ENCODE measurements around the gene CHN2. TPM values are rescaled to one million over a fixed set of nuclear protein-coding genes. Genes with fewer than 3 reads are reported as not detected.

The CHN2 gene
- total RNA-seq, 1 experiment from 2014 or later: 2.1 TPM

DNA sequence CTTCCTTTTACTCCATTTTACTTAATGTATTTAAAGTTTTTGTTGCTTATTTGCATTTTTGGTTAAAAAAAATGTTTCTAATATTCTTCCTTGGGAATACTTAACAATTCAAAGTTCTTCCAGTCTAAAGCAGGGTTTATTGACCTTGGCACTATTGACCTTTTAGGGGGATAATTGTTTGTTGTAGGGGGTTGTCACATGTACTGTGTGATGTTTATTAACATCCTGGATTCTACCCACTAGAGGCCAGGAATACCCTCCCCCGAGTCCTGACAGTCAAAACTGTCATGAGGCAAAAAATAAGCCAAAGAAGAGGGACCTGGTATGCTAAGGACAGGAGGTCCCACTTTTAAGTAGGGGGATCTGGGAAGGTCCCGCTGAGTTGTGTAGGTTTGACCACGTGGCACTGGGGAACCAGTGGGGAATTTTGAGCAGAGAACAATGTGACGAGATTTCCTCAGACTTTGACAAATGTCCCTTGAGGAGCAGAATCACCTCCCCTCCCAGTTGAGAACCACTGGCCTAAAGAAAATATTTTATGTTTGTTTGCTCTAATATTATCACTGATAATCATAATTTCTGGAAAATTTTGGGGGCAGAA lies 190.7 kb downstream of the CHN2 start:
- no peak overlapping the region for H2AFZ ChIP-seq (ENCODE audit: low read depth, low read length, poor library complexity, severe bottlenecking)
- H3K36me3 ChIP-seq (ENCODE audit: control insufficient read depth in 1 of 2, insufficient read depth in 2 of 2, low read length in 2 of 2): no peaks in the 10 kb centered on the region
- CTCF ChIA-PET: no interaction called here
- no peak for DNase-seq (ENCODE audit: low read depth, low spot score)
- H3K9ac ChIP-seq (ENCODE audit: low read length): no peak overlapping the region
- no peaks in the 10 kb centered on the region for H4K20me1 ChIP-seq (ENCODE audit: insufficient read depth)
- TF ChIP-seq, protein P1, sequence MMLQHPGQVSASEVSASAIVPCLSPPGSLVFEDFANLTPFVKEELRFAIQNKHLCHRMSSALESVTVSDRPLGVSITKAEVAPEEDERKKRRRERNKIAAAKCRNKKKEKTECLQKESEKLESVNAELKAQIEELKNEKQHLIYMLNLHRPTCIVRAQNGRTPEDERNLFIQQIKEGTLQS (IDR thresholded peaks at IDR 0.05): no peak
- TF ChIP-seq SRF (IDR thresholded peaks at IDR 0.05; ENCODE audit: low read depth) (no peak), SP1 (IDR thresholded peaks at IDR 0.05; ENCODE audit: low read depth) (no peak), TCF7L2 (IDR thresholded peaks at IDR 0.05; ENCODE audit: borderline replicate concordance, extremely low read depth, insufficient read depth, insufficient read length) (no peak), CEBPB (IDR thresholded peaks at IDR 0.05; ENCODE audit: low read depth) (no peak), ZNF274 (IDR thresholded peaks at IDR 0.05; ENCODE audit: low read depth, low read length) (no peak)
- TF ChIP-seq, protein P2, sequence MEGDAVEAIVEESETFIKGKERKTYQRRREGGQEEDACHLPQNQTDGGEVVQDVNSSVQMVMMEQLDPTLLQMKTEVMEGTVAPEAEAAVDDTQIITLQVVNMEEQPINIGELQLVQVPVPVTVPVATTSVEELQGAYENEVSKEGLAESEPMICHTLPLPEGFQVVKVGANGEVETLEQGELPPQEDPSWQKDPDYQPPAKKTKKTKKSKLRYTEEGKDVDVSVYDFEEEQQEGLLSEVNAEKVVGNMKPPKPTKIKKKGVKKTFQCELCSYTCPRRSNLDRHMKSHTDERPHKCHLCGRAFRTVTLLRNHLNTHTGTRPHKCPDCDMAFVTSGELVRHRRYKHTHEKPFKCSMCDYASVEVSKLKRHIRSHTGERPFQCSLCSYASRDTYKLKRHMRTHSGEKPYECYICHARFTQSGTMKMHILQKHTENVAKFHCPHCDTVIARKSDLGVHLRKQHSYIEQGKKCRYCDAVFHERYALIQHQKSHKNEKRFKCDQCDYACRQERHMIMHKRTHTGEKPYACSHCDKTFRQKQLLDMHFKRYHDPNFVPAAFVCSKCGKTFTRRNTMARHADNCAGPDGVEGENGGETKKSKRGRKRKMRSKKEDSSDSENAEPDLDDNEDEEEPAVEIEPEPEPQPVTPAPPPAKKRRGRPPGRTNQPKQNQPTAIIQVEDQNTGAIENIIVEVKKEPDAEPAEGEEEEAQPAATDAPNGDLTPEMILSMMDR (IDR thresholded peaks at IDR 0.05 in 2 of 3, conservative IDR thresholded peaks at IDR 0.05 in 1 of 3; ENCODE audit: borderline replicate concordance in 1 of 3, insufficient read depth in 1 of 3, low read depth in 2 of 3, low read length in 2 of 3): no peak
- H3K4me2 ChIP-seq (ENCODE audit: low read length): no peak overlapping the region
- H3K9me2 ChIP-seq (ENCODE audit: insufficient read depth): no peaks in the 10 kb centered on the region
- RAD21 ChIA-PET (ENCODE audit: low non-redundant PET in 1 of 2, low total read pairs in 2 of 2, uncharacterized antibody in 2 of 2, unreplicated experiment in 2 of 2): no interaction called here
- H3K79me2 ChIP-seq (ENCODE audit: insufficient read depth, low read length): no peaks in the 10 kb centered on the region
- H3K4me1 ChIP-seq (ENCODE audit: control insufficient read depth in 1 of 2, insufficient read depth in 2 of 2, low read length in 2 of 2): no peaks in the 10 kb centered on the region
- BruUV-seq (replicated peaks): no TSS peak
- intact Hi-C loops (cut with micrococcal nuclease): no loop called here
- H3K9me3 ChIP-seq (ENCODE audit: control insufficient read depth in 1 of 2, insufficient read depth in 1 of 2, low read depth in 1 of 2, low read length in 2 of 2): no peaks in the 10 kb centered on the region
- H3K27me3 ChIP-seq (ENCODE audit: insufficient read depth, low read length): no peaks in the 10 kb centered on the region
- POLR2A ChIA-PET: no interaction called here
- H3K27ac ChIP-seq (ENCODE audit: low read depth, low read length): no peak overlapping the region
- ATAC-seq: no peak
- H3K4me3 ChIP-seq (replicated peaks in 1 of 2; ENCODE audit: low read depth in 1 of 2, low read length in 2 of 2): no peak overlapping the region

All from HCT116 (cell line).